Renal pelvis (tissue), 12 donors: ENCODE data around the gene TPH2. TPM values are rescaled to one million over a fixed set of nuclear protein-coding genes. Genes with fewer than 3 reads are reported as not detected.

Source experiments
- DNase-seq: peaks from one replicate; pipeline ENCODE4 v3.0.0-alpha.2; 2013
- long read RNA-seq, 16 experiments: transcript quantifications; one replicate each; lab custom pipeline, GENCODE V29; 2026
- polyA plus RNA-seq, 3 donors: library from polyadenylated mRNA; unstranded; fragments of 120-200 nt; gene quantifications; one replicate each; pipeline ENCODE4 v1.2.1, GENCODE V29; 2013; ENCODE audit not compliant: insufficient read length in 3 of 3

Gene TPH2
- under 1 TPM in 2 of 3 donors, not detected in 1; 0.18 to 0.25 TPM for polyA plus RNA-seq
- long read RNA-seq, donor 1, result 0 reads
- long read RNA-seq, donor 2, result 0 reads
- long read RNA-seq, donor 3, result 0 reads
- long read RNA-seq, donor 4, result 0 reads
- long read RNA-seq, donor 5, result 0 reads
- long read RNA-seq, donor 6, result 0 reads
- long read RNA-seq, donor 7, result 0 reads
- long read RNA-seq, donor 8, result 0 reads
- long read RNA-seq, donor 9, result 0 reads
- long read RNA-seq, donor 10, result 0 reads
- long read RNA-seq, donor 11, result 0 reads
- long read RNA-seq, donor 12, result 0 reads
- long read RNA-seq, donor 13, result 0 reads
- long read RNA-seq, donor 14, result 0 reads
- long read RNA-seq, donor 15, result 0 reads
- long read RNA-seq, donor 16, result 0 reads

DNA sequence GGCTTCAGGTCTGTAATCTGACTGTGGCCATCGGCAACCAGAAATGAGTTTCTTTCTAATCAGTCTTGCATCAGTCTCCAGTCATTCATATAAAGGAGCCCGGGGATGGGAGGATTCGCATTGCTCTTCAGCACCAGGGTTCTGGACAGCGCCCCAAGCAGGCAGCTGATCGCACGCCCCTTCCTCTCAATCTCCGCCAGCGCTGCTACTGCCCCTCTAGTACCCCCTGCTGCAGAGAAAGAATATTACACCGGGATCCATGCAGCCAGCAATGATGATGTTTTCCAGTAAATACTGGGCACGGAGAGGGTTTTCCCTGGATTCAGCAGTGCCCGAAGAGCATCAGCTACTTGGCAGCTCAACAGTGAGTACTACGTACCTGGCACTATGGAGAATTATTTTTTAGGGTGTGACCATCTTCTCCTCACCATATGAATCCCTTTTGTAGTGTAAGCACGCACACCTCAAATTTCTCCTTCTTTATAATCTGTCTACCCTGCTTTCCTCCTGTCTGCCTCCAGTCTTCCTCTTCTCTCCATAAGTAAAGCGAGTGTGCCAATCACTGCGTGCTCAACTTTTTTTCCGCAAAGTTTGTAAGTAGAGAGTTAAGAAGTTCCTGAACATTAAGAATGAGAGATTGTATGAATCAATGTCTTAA is at the start of gene TPH2:
Gene TPH2 (plus strand): TSS at position 118 of the 658 bp plus-strand sequence. CDS start 142 bp downstream, at position 260.
- peak; percentile 79 for DNase-seq

DNA sequence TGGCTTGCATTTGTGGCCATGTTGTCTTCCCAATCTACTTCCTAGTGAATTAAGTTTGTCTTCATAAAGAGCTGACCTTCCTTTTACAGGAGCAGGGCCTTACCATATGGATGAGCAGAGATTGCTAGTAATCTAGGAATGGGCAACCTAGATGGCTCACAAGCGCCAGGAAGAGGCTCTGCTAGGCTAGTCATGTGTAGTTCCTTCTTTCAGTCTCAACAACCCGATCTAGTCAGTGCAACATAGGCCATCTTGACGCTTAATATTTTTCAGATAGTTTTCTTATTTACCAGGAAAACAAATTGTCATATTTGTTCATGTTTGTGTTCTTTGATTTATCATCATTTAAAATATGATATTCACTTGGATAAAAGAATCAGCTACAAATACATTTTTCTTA is 48.2 kb upstream of the TPH2 start:
- no peak for DNase-seq

DNA sequence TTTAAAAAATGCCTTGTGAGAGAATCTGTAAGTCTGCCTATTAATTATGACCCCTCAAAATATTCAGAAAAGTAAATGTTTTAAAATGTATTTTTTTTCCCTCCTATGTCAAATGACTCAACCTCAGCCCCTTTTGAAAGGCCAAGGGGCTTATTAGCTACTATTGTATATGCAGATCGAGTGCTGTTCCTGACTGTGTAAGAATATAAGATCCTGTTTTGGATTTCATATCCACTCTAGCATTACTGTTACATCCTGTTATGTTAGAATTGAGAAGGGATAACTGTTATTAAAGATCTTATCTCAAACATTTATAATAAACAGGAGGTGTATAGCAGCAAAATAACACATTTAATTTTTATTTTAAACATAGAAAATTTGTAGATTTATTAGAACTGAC is 46.6 kb upstream of the TPH2 start:
- no peak for DNase-seq

DNA sequence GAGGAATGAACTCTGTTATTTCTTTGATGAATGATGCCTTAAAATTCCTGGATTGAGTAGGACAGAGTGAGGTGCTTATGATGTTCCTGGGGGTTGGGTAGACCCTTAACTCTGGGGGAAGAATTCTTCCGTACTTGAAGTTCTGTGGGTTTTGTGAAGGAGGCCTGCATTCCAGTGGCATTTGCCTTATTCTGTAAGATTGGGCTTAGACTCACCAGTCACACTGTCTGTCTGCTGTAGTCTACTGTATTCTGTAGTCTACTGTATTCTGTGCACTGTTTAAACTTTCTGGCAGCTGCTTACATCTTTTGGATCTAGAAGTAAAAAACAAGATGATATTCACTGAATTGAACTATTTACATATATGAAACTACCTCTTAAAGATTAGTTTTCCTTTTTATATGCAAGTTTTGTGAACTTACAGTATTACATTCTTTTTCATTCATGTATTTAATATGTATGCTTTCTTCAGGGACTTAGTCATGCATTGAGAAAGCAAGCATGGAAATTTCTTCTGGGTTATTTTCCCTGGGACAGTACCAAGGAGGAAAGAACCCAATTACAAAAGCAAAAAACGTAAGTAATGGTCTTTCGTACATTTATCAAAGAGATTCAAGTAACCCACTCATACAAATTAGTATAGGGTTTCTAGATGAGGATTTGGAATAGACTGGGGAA is 42.3 kb upstream of the TPH2 start:
- DNase-seq, result no peak

DNA sequence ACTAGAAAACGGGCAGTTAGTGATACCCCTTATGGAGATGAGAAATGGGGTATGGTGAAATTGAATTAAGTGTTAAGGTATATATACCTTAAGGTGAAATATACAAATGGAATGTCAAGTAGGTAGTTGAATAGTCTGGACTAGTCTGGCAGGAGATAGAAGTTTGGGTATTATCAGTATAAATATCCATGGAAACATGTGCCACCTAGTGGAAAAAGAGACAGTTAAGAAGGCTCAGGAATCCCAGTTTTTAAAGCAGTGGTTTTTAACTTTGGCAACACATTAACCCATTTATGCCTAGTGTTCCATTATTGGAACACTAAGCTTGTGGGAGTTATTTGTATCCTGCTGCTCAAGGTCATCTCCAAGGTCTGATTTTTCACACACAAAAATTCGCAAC is 38.6 kb upstream of the TPH2 start:
- DNase-seq, result no peak

DNA sequence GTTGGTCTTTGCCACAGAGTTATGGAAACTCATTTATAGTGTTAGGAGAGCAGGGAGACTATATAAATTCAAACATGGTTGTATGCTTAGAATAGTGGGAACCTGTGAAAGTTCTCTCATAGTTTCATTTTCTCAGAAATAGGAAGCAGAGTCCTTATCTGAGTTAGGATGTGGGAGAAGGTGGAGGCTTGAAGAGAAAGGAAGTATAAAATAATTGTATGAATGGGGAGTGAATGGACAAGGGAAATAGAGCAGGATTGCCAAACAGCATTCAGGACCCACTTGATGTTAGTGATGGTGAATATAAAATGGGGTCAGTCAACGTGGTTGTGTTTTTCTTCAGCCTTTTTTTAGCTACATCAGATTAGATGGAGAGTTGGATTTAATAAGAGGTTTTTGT is 34.0 kb upstream of the TPH2 start:
- DNase-seq, result no peak

DNA sequence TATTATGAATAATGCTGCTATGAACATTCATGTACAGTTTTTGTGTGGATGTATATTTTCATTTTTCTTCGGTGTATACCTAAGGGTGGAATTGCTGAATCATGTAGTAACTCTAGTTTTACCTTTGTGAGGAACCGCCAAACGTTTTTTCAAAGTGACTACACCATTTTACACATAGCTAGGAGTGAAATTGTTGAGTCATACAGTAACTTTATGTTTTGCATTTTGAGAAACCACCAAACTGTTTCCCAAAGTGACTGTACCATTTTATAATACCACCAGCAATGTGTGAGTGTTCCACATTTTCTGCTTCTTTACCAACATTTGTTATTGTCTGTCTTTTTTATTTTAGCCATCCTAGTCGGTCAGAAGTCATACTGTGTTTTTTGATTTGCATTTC is 3.1 kb upstream of the TPH2 start:
- no peak for DNase-seq

DNA sequence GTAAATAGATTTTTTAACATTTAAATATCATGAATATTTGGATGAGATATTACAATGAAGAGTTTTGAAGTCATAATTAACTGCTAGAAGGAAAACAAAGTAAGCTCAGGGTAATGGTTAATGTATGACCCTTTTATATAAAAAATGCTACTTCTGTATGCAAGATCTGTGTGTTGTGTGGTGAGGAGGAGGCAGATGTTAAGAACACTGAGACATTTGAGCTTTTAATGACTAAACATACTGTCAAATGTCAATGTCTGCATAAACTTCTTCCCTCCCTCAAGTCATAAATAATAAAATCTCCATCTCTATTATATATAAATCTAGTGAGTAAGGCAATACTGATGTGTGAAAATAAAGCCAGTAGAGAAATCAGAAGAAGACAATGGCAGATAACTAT is 1.4 kb downstream of the TPH2 start:
- no peak for DNase-seq

DNA sequence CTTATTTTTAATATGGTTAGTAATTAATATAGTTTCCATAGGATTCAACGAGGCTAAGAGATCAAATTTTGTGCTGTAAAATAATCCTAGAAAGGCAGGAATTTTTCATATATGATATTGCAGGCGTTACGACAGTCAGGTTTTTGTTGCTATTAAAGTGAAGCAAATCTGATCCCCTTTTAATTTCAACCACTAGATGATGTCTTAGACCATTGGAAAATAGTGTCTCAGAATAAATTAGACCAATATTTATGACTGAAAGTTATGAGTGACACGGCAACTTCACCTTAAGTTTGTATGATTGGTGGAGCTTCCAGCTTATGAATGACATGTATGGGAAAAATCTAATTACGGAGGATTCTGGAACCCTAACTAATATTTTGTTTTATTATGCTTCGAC is 2.5 kb downstream of the TPH2 start:
- DNase-seq, result no peak

DNA sequence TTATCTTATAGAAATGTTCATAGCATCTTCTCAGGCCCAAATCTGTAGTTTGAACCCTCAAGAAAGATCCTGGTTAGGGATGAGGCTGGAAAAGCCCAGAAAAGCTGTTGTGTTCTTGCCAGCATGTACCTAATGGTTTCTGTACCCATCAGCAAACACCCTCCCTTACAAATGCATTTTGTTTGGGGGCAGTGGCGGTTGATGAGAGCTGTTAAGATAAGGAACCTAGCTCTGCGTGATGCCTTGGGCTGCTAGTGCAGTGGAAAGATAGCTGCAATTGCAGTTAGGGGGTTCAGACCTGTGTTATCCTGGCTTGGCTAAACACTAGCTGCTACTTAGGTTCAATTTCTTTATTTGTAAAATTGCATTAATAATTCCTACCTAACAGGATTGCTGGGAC is 3.6 kb downstream of the TPH2 start:
- no peak for DNase-seq

DNA sequence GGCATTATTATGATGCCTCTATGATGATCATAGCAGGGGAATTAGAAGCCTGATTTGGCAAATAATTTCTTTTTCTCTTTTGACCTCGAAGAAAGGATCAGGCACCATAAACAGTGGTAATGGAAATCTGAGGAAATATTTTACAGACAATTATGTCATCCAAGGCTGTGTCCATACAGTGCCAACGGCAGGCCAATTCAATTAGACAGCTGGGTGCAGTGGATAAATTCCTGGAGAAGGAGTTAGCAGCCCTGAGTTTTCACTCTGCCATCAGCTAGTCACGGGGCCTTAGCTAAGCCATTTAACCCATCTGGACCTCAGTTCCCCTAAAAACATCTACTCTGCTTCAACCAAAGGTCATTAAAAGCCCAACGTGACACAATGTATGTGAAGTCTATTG is 4.1 kb downstream of the TPH2 start:
- DNase-seq, result no peak

DNA sequence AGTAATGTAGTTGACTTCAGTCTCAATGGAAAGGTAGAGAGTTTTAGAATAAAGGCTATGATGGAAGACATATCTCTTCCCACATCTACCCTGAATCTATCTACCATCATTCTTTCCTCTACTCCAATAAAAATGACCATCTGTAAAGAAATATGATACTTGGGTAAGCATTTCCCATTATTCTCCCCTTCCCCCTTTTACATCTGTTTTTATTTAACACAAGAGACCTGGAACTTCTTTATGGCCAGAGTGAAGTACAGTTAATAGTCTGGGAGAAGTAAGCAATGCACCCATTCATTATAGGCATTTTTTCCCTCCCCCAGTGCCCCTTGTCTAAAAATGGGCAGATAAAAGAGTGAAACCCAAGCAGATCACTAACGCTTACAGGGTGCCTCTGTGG is 6.5 kb downstream of the TPH2 start:
- DNase-seq, result no peak

DNA sequence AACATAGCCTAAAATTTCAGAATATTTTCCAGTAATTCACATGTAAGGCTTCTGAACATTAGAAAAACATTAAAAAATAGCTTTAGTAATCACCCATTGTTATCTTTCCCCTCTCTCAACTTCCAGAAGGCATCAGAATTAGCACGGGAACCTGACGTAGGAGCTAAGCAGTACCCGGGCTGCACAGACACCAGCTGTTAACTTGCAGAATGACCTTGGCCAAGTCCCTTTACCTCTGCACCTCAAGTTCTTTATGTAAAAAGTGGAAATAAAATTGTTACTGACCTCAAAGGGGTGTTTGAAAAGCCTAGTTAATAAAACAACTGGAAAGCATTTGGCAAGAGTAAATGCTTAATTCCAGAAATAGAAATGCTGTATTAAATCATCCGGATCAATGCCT is 7.2 kb downstream of the TPH2 start:
- DNase-seq, result no peak

DNA sequence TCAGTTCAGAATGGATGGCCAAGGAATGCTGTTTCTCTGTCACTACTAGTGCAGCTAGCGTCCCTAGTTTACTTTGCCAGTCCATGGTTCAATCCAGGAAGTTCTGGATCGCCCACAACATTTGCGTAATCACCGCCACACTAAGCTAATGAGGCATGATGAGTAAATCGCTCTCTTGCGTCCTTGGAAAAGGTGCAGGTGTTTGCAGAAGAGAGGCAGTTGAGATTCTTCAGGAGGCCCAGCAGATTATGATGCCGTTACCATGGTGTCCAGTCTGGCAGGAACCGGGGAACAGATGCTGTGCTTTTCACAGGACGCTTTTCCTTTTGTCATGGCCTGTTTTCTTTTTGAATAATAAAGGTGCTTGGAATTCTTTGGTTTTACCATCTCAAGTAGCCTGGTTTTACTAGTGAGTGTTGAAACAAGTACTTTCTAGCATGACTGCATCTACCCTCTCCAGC is 9.0 kb downstream of the TPH2 start:
- peak; percentile 14 for DNase-seq

DNA sequence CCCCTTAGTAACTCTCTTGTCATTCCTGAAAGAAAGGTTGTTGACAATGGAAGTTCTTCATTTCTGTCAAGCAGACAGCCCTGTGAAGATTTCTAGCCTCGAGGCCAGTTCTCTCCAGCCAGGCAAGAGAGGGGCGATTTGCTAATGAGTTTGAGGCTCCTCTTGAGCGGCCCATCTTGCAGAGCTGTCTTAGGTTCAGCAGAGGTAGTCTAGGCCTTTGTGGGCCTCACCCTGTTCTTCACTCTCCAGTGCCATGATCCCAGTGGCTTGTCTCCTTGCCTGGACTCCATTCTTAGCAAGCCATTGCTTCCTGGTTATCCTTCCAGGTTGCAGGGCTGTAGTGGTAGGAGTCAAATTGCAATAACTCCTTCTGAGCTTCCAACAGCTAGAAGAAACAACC is 9.7 kb downstream of the TPH2 start:
- no peak for DNase-seq

DNA sequence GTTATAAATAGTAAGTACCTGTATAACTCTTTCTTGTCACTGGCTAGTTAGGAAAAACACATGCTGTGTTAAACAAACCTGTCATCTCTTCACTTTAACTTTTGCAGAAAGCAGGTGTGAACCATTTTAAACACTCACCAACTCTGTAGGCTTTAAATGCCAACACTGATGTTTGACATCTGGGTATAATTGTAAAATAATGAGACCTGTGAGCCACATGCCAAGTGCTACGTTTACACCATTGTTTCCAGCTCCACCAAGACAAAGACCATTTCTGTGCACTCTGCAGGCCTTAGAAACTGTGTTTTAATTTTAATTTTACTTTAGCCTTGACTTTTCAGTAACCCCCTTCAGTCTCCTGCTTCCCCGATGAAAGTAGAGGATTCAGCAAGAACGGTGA is 11.0 kb downstream of the TPH2 start:
- no peak for DNase-seq

DNA sequence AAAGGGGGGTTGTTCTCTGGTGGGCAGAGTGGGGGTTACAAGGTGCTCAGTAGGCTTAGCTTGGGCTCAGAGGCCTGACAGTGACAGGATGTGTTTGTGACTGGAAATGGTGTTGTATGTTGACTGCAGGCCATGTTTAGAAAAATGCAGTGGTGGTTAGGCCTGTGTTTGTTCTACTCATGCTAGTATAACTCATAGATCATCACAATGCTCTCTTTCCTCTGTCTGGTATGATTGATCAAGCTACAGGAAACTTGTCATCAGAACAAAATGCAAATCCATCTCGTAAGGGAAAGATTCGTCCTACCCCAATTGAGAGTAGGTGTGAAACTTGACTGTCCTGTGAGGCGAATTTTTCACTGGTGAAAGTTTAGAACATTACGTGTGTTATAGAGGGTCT is 11.8 kb downstream of the TPH2 start:
- DNase-seq, result no peak

DNA sequence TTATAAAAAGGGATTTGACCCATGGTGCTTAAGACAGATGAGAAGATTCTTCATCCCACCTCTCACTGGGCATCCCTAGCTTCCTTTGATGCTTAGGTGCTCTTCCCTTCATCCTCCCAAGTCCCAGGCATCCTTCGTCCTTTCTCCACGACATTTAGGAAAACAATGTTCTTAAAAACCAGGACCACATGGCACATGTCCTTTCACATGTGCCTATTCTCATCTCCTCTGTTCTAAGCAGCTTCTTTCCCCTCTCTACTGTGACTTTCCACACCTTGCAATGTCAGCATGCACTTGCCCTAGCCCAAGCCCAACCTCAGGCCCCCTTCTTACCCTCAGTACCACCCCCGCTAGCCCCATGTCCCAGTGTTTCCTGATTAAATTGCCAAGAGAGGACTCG is 12.2 kb downstream of the TPH2 start:
- no peak for DNase-seq

DNA sequence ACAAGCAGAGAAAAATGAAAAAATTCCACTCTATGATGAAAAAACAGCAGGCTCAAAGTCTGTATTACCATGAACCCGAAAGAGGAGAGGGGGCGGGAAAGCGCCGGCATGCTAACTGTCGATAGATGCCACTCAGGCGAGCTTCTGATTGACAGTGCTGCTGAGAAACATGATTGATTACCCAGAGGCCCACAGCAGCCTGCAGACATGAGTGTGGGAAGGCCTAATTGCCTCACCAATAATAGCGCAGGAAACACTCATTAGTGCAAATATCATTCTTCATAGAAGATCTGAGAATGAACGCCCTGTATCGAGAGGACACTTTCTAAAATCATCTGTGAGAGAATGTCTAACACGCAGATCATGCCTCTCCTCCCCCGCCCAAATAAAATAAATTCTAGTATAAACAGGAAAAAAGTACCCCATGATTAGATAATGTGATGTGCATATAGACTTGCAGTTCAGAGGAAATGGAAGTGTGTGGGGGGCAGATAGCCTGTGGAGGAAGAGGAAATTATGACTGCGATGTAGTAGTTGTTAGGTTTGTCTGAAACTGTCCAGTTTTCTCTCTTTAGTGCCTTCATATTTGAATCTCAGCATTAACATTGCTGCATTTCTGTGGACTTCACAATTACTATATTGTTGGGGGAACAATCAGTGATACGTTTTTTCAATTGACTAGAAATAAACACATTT is 15.6 kb downstream of the TPH2 start:
- DNase-seq, result no peak

DNA sequence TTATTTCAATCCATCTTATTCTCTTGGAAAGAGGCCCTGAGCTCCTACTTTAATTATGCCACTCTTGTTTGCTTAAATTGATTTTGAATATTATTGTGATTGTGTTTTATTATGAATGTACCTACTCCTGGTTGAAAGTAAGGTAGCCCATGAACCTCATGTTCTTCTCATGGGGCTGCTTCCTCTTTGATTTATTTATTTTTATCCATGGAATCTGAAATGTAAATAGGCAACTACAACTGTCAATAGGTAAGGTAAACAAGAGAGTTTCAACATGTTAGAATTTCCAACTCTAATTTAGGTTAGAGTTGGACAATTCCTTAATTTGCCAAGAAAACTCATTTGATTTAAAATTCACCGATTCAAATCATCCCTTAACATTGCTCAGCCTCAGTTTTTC is 16.2 kb downstream of the TPH2 start:
- no peak for DNase-seq

DNA sequence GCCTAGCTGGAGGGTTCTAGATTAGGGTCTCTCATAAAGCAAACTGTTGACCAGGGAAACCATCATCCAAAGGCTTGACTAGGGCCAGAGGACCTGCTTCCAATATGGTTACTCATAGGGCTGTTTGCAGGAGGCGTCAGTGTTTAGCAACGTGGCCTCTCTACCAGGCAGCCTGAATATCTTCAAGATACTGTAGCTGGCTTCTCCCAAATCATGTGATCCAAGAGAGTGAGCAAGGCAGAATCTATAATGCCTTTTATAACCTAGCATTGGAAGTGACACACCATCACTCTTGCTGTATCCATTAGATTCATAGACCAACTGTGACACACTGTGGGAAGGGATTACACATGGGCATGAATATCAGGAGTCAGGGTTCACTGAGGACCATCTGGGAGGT is 17.3 kb downstream of the TPH2 start:
- no peak for DNase-seq

DNA sequence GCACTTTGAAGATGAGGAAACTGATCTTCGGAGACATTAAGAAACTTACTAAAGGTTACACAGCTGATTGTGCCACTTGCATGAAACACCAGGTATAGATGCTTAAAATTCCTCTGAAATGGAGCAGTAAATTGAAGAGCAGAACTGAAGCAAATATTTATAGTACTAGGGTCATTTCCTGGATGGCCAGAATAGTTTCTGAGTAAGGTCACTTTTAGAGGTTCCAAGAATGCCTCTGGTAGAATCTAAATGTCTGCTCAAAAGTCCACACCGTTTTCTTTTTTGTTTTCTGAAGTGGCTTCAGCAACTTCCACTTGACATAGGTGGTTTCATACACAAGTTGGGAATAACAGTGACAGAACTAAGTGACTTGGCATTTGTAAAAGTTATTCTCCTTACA is 19.4 kb downstream of the TPH2 start:
- no peak for DNase-seq

DNA sequence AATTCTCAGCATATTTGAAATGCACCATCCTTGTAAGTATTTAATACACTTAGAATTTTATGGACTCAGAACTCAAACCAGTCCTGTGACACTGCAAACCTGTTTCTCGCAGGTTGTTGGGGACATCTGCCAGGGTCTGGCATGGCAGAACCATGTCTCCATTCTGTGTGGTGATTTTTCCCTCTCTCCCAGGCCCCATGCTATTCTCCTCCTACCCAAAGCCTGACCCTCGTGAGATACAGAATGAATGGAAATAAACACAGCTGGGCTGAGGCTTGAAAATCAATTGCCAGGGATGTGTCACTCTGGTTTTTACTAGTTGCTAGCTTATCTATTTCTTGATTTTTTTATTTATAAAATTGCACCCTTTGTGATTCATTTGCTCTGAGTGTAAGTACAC is 19.8 kb downstream of the TPH2 start:
- no peak for DNase-seq
